MM.1S (cell line): ENCODE results near the gene PKIG.
A peak's percentile ranks its signal among the peaks of the same experiment; 100 is the strongest.

Source experiments
- DNase-seq: peaks from one replicate; pipeline ENCODE4 v3.0.0-alpha.2; 2015
- H2AFZ ChIP-seq: fragments of 300-600 bp; sonication (generic); 2 replicates; pipeline ENCODE4 v1.6.0; 2016; ENCODE audit warnings: antibody characterized with exemption, low read length
- H3F3A ChIP-seq: fragments of 300-600 bp; sonication (generic); 2 replicates; pipeline ENCODE4 v1.6.1; 2016; ENCODE audit warnings: mild to moderate bottlenecking, antibody characterized with exemption, low read length, moderate library complexity, mixed read lengths; ENCODE audit not compliant: insufficient read depth
- H3K27ac ChIP-seq: fragments of 300-600 bp; sonication (generic); 2 replicates; pipeline ENCODE4 v1.5.1; 2016; ENCODE audit warnings: mild to moderate bottlenecking, low read length
- H3K27me3 ChIP-seq: fragments of 300-600 bp; sonication (generic); replicated peaks from 2 replicates; pipeline ENCODE4 v1.6.0; 2016; ENCODE audit warnings: low read length; ENCODE audit not compliant: insufficient read depth
- H3K36me3 ChIP-seq: fragments of 300-600 bp; sonication (generic); replicated peaks from 2 replicates; pipeline ENCODE4 v1.6.1; 2016; ENCODE audit warnings: mild to moderate bottlenecking, low read length, mixed read lengths; ENCODE audit not compliant: insufficient read depth
- H3K4me1 ChIP-seq: fragments of 300-600 bp; sonication (generic); 2 replicates; pipeline ENCODE4 v1.6.1; 2016; ENCODE audit warnings: low read length, mixed read lengths
- H3K4me2 ChIP-seq: fragments of 300-600 bp; sonication (generic); 2 replicates; pipeline ENCODE4 v1.6.0; 2016; ENCODE audit warnings: low read depth, low read length
- H3K4me3 ChIP-seq: fragments of 300-600 bp; sonication (generic); 2 replicates; pipeline ENCODE4 v1.5.1; 2016; ENCODE audit warnings: low read length, mixed read lengths
- H3K79me2 ChIP-seq: fragments of 300-600 bp; sonication (generic); 2 replicates; pipeline ENCODE4 v1.6.1; 2016; ENCODE audit warnings: mixed run types, low read length, mixed read lengths
- H3K9ac ChIP-seq: fragments of 300-600 bp; sonication (generic); 2 replicates; pipeline ENCODE4 v1.6.1; 2016; ENCODE audit warnings: low read length, mixed read lengths
- H3K9me2 ChIP-seq: fragments of 300-600 bp; sonication (generic); replicated peaks from 2 replicates; pipeline ENCODE4 v1.6.1; 2016; ENCODE audit warnings: mild to moderate bottlenecking, low read length, mixed read lengths; ENCODE audit not compliant: insufficient read depth
- H3K9me3 ChIP-seq: fragments of 300-600 bp; sonication (generic); replicated peaks from 2 replicates; pipeline ENCODE4 v1.6.1; 2016; ENCODE audit warnings: mild to moderate bottlenecking, low read length, mixed read lengths; ENCODE audit not compliant: insufficient read depth
- H4K20me1 ChIP-seq: fragments of 300-600 bp; sonication (generic); 2 replicates; pipeline ENCODE4 v1.6.1; 2016; ENCODE audit warnings: mild to moderate bottlenecking, low read length, moderate library complexity, mixed read lengths; ENCODE audit not compliant: insufficient read depth
- EZH2 ChIP-seq: fragments of 300-600 bp; sonication (generic); optimal IDR thresholded peaks from 2 replicates; pipeline ENCODE3; 2017; ENCODE audit warnings: low read depth, mild to moderate bottlenecking, antibody characterized with exemption, low read length, mixed read lengths
- EZH2phosphoT487 ChIP-seq: fragments of 300-600 bp; sonication (generic); IDR thresholded peaks from 2 replicates; pipeline ENCODE4 v1.6.1; 2018; ENCODE audit warnings: antibody characterized with exemption, low read length
- TF ChIP-seq, protein P1 (sequence below): fragments of 300-600 bp; sonication (generic); IDR thresholded peaks from 2 replicates; pipeline ENCODE4 v1.5.1; 2016; ENCODE audit warnings: antibody characterized with exemption, low read length, mixed read lengths

The PKIG gene

DNA sequence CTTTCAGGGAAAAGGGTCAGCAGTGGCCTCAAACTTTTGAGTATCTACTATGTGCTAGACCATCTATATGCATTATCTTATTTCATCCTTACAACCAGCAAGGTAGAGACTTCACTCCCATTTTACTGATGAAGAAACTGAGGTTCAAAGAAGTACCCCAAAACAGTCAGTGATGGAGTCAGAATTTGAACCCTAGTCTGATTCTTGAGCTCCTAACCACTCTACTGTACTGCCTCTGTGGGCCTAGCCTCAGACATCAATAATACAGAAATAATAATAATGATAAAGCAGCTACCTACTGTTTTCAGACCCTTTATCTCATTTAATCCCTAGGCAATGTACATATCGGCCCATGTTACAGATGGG lies 60.8 kb downstream of the PKIG start:
- peak overlapping the region; percentile 68; the same call in 1 of the 2 replicates for H3K9ac ChIP-seq
- no peaks in the 10 kb centered on the region for H4K20me1 ChIP-seq
- TF ChIP-seq EZH2phosphoT487 (no peak), EZH2 (no peak)
- TF ChIP-seq, protein P1, sequence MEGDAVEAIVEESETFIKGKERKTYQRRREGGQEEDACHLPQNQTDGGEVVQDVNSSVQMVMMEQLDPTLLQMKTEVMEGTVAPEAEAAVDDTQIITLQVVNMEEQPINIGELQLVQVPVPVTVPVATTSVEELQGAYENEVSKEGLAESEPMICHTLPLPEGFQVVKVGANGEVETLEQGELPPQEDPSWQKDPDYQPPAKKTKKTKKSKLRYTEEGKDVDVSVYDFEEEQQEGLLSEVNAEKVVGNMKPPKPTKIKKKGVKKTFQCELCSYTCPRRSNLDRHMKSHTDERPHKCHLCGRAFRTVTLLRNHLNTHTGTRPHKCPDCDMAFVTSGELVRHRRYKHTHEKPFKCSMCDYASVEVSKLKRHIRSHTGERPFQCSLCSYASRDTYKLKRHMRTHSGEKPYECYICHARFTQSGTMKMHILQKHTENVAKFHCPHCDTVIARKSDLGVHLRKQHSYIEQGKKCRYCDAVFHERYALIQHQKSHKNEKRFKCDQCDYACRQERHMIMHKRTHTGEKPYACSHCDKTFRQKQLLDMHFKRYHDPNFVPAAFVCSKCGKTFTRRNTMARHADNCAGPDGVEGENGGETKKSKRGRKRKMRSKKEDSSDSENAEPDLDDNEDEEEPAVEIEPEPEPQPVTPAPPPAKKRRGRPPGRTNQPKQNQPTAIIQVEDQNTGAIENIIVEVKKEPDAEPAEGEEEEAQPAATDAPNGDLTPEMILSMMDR, result no peak
- H3K9me2 ChIP-seq, result no peaks in the 10 kb centered on the region
- 0 out of 2 replicates have a peak, but pooled peaks cover 3% of the 10 kb centered on the region for H3K36me3 ChIP-seq
- peak overlapping the region; percentile 90 for H3K4me2 ChIP-seq
- no peak overlapping the region for H2AFZ ChIP-seq
- H3K4me3 ChIP-seq, result no peak overlapping the region
- H3K4me1 ChIP-seq, result peaks cover 57% of the 10 kb centered on the region
- H3K27me3 ChIP-seq, result no peaks in the 10 kb centered on the region
- H3K79me2 ChIP-seq, result peaks cover 70% of the 10 kb centered on the region
- peak overlapping the region; percentile 98 for H3K27ac ChIP-seq
- H3K9me3 ChIP-seq, result no peaks in the 10 kb centered on the region
- H3F3A ChIP-seq, result peaks cover 55% of the 10 kb centered on the region
- no peak for DNase-seq

DNA sequence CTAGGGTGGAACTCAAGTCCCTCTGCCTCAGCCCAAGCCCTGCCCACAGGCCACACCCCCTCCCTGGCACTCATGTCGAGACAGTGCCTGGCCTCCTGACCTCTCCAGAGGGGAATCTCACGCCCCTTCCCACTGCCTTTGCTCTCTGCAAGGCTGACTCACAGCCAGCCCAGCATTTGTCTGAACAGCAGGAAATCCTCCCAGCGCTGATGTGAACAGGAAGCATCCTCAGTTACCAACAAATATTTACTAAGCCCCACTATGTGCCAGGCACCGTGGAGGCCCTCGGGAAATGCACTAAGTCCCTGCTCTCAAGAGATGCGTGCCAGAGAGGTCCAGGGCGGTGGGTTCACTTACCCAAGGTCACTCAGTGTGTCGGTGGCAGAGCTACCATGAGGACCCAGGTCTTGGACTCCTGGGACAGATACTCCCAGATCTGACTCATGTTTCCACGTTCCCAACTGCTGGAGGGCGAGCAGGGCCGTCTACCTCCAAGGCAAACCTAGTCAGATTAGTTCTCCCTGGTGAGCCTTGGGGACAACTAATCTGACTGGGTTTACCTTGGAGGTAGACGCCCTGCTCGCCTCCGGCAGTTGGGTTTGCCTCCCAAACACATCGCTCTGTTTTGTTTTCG lies 61.3 kb downstream of the PKIG start:
- no peak overlapping the region for H3K4me3 ChIP-seq
- H3K79me2 ChIP-seq, result peaks cover 70% of the 10 kb centered on the region

DNA sequence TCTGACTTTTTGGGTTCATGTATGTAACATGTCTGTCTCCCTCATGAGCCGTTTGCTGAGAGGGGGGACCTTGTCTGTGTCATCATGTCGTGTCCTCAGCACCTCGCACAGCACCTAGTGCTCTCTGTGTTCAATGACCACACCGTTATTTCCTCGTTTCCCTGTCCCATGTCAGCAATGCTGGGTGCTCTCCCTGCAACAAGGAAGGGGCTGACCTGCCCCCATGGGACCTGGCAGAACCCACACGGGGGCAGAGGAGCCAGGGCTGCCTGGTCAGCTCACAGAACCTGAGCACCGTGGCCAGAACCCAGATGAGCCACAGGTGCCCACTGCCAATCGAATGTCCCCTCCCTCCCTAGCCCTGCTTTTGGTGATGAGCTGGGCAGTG lies 61.8 kb downstream of the PKIG start:
- no peaks in the 10 kb centered on the region for H3K9me3 ChIP-seq
- H3K27ac ChIP-seq, result peak overlapping the region; percentile 98
- H3K4me2 ChIP-seq, result peak overlapping the region; percentile 72
- peaks cover 70% of the 10 kb centered on the region for H3K79me2 ChIP-seq
- DNase-seq, result no peak
- H4K20me1 ChIP-seq, result no peaks in the 10 kb centered on the region
- no peak overlapping the region for H3K4me3 ChIP-seq
- H3K9me2 ChIP-seq, result no peaks in the 10 kb centered on the region
- H3K27me3 ChIP-seq, result no peaks in the 10 kb centered on the region
- no peak overlapping the region; the same call in 1 of the 2 replicates for H2AFZ ChIP-seq
- H3F3A ChIP-seq, result peaks cover 66% of the 10 kb centered on the region
- peaks cover 68% of the 10 kb centered on the region for H3K4me1 ChIP-seq
- TF ChIP-seq EZH2 (no peak), EZH2phosphoT487 (no peak)
- TF ChIP-seq, protein P1, result no peak
- H3K9ac ChIP-seq, result peak overlapping the region; percentile 56
- H3K36me3 ChIP-seq, result no peaks in the 10 kb centered on the region

More for the DNA sequence above, 61.3 kb downstream of the PKIG start:
- H4K20me1 ChIP-seq, result no peaks in the 10 kb centered on the region
- H3F3A ChIP-seq, result peaks cover 61% of the 10 kb centered on the region
- H3K4me2 ChIP-seq, result peak overlapping the region; percentile 90
- H3K27me3 ChIP-seq, result no peaks in the 10 kb centered on the region
- H3K4me1 ChIP-seq, result peaks cover 63% of the 10 kb centered on the region
- peak overlapping the region; percentile 68; the same call in 1 of the 2 replicates for H3K9ac ChIP-seq
- 0 out of 2 replicates have a peak, but pooled peaks cover 2% of the 10 kb centered on the region for H3K36me3 ChIP-seq
- no peaks in the 10 kb centered on the region for H3K9me2 ChIP-seq
- TF ChIP-seq EZH2 (no peak), EZH2phosphoT487 (no peak)
- TF ChIP-seq, protein P1, result no peak
- DNase-seq, result peak; percentile 20
- no peaks in the 10 kb centered on the region for H3K9me3 ChIP-seq
- H2AFZ ChIP-seq, result no peak overlapping the region
- H3K27ac ChIP-seq, result peak overlapping the region; percentile 98
